HepG2 (cell line): ENCODE measurements around the gene ACSF3. TPM values are rescaled to one million over a fixed set of nuclear protein-coding genes. Genes with fewer than 3 reads are reported as not detected.

Source experiments
- CBX2 ChIP-seq, 2 experiments: fragments of 200-600 bp in 1 of 2; sonication (generic); formaldehyde crosslinking in 1 of 2; IDR thresholded peaks; 2 replicates each; pipeline versions ENCODE4 v1.7.0 to v1.8.1; 2018 to 2022; ENCODE audit warnings: low read depth in 2 of 2, low read length in 1 of 2, mild to moderate bottlenecking in 1 of 2, missing genetic modification reagents in 1 of 2
- EEA1 ChIP-seq: sonication (generic); formaldehyde crosslinking; IDR thresholded peaks from 2 replicates; pipeline ENCODE4 v1.5.1; 2020; ENCODE audit warnings: mild to moderate bottlenecking, missing genetic modification reagents, borderline replicate concordance
- GABPB1 ChIP-seq: IDR thresholded peaks from 2 replicates; pipeline ENCODE4 v1.6.1; 2016; ENCODE audit warnings: mild to moderate bottlenecking, missing genetic modification reagents, moderate library complexity, missing compliant biosample characterization
- GPBP1L1 ChIP-seq: sonication (generic); formaldehyde crosslinking; IDR thresholded peaks from 2 replicates; pipeline ENCODE4 v1.5.0; 2020; ENCODE audit warnings: mild to moderate bottlenecking, missing genetic modification reagents
- GRHL1 ChIP-seq: sonication (generic); formaldehyde crosslinking; conservative IDR thresholded peaks from 2 replicates; pipeline ENCODE4 v1.8.0; 2022; ENCODE audit warnings: missing genetic modification reagents
- HOMEZ ChIP-seq: IDR thresholded peaks from 2 replicates; pipeline ENCODE4 v1.6.1; 2016; ENCODE audit warnings: low read depth
- LBX2 ChIP-seq: sonication (generic); formaldehyde crosslinking; IDR thresholded peaks from 2 replicates; pipeline ENCODE4 v1.5.0; 2020; ENCODE audit warnings: missing genetic modification reagents, mild to moderate bottlenecking, borderline replicate concordance
- MATR3 ChIP-seq: sonication (generic); formaldehyde crosslinking; IDR thresholded peaks from 2 replicates; pipeline ENCODE4 v1.4.0; 2020; ENCODE audit warnings: missing genetic modification reagents
- MBD4 ChIP-seq: IDR thresholded peaks from 2 replicates; pipeline ENCODE4 v1.6.1; 2012; ENCODE audit warnings: low read length, inconsistent platforms, borderline replicate concordance
- MEIS2 ChIP-seq: sonication (generic); formaldehyde crosslinking; IDR thresholded peaks from 2 replicates; pipeline ENCODE4 v1.9.0; 2021; ENCODE audit warnings: mild to moderate bottlenecking, missing genetic modification reagents
- MLLT10 ChIP-seq: sonication (generic); formaldehyde crosslinking; IDR thresholded peaks from 2 replicates; pipeline ENCODE4 v1.4.0; 2020; ENCODE audit warnings: missing genetic modification reagents
- NFKB2 ChIP-seq: sonication (generic); formaldehyde crosslinking; IDR thresholded peaks from 2 replicates; pipeline ENCODE4 v1.4.0; 2020; ENCODE audit warnings: missing genetic modification reagents, borderline replicate concordance
- NR0B2 ChIP-seq: sonication (generic); formaldehyde crosslinking; IDR thresholded peaks from 2 replicates; pipeline ENCODE4 v1.4.0; 2020; ENCODE audit warnings: mild to moderate bottlenecking, missing genetic modification reagents
- NR2C2 ChIP-seq: sonication (generic); formaldehyde crosslinking; IDR thresholded peaks from 2 replicates; pipeline ENCODE4 v1.4.0; 2020; ENCODE audit warnings: missing genetic modification reagents, mild to moderate bottlenecking, moderate library complexity, borderline replicate concordance
- ONECUT2 ChIP-seq: sonication (generic); formaldehyde crosslinking; IDR thresholded peaks from 2 replicates; pipeline ENCODE4 v1.4.0; 2020; ENCODE audit warnings: missing genetic modification reagents
- PHF20 ChIP-seq: sonication (generic); formaldehyde crosslinking; IDR thresholded peaks from 2 replicates; pipeline ENCODE4 v1.5.0; 2020; ENCODE audit warnings: mild to moderate bottlenecking, missing genetic modification reagents
- YEATS2 ChIP-seq: sonication (generic); formaldehyde crosslinking; IDR thresholded peaks from 2 replicates; pipeline ENCODE4 v1.4.0; 2020; ENCODE audit warnings: missing genetic modification reagents, borderline replicate concordance
- ZNF468 ChIP-seq: sonication (generic); formaldehyde crosslinking; IDR thresholded peaks from 2 replicates; pipeline ENCODE4 v1.8.0; 2022; ENCODE audit warnings: mild to moderate bottlenecking, moderate library complexity, missing genetic modification reagents
- ZNF503 ChIP-seq: sonication (generic); formaldehyde crosslinking; IDR thresholded peaks from 2 replicates; pipeline ENCODE4 v1.4.0; 2020; ENCODE audit warnings: missing genetic modification reagents
- ZNF773 ChIP-seq: sonication (generic); formaldehyde crosslinking; IDR thresholded peaks from 2 replicates; pipeline ENCODE4 v1.4.0; 2020; ENCODE audit warnings: missing genetic modification reagents, borderline replicate concordance
- ZNF839 ChIP-seq: sonication (generic); formaldehyde crosslinking; IDR thresholded peaks from 2 replicates; pipeline ENCODE4 v1.4.0; 2020; ENCODE audit warnings: missing genetic modification reagents, mild to moderate bottlenecking, borderline replicate concordance
- polyA plus RNA-seq, 8 experiments: library from polyadenylated mRNA; depleted of rRNA in 3 of 8; stranded (reverse) in 7 of 8; unstranded in 1 of 8; fragments of >200 nt; fragmentation: Illumina TruSeq in 4 of 8; extraction: Trizol in 4 of 8; gene quantifications; 2 replicates each; pipeline versions ENCODE4 v1.2.1 to v1.2.3, GENCODE V29; 2011 to 2016; ENCODE audit warnings: low read depth in 4 of 8, missing spikeins in 1 of 8, mixed read lengths in 1 of 8; ENCODE audit not compliant: insufficient read depth in 1 of 8
- total RNA-seq, 5 experiments: library from RNA; depleted of rRNA; stranded (reverse); fragments of >200 nt; fragmentation: Illumina TruSeq; extraction: Trizol; gene quantifications; 2 replicates each; pipeline ENCODE4 v1.2.3, GENCODE V29; 2016; ENCODE audit warnings: low read depth in 1 of 5

The ACSF3 gene
- total and polyA plus RNA-seq, 2 of the 13 experiments (the other 11 are each of a cell fraction or from before 2014, with no cell fraction given): 14.9 to 30.6 TPM

- TF ChIP-seq NR2C2 (peak; percentile 86), GPBP1L1 (CRISPR knock-in tag) (no peak), ZNF503 (CRISPR knock-in tag) (peak; percentile 99), LBX2 (CRISPR knock-in tag) (no peak), ZNF839 (CRISPR knock-in tag) (no peak), ZNF773 (CRISPR knock-in tag) (no peak; the same call in 1 of the 2 replicates), EEA1 (no peak), GRHL1 (CRISPR knock-in tag) (no peak), YEATS2 (CRISPR knock-in tag) (peak; percentile 54; the same call in 1 of the 2 replicates), NR0B2 (CRISPR knock-in tag) (peak; percentile 77; the same call in 1 of the 2 replicates), MATR3 (no peak), HOMEZ (CRISPR knock-in tag) (0 out of 2 replicates have a peak, but pooled peaks have one; percentile 10), ZNF468 (no peak), ONECUT2 (CRISPR knock-in tag) (no peak), PHF20 (CRISPR knock-in tag) (no peak; the same call in 1 of the 2 replicates), CBX2 (IDR thresholded peaks at IDR 0.05; ENCODE audit: low read depth, low read length) (no peak), CBX2 (CRISPR knock-in tag; IDR thresholded peaks at IDR 0.05; ENCODE audit: low read depth) (no peak), NFKB2 (CRISPR knock-in tag) (no peak; the same call in 1 of the 2 replicates), MBD4 (no peak), GABPB1 (CRISPR knock-in tag) (peak; percentile 77), MLLT10 (CRISPR knock-in tag) (no peak), MEIS2 (CRISPR knock-in tag) (peak; percentile 58)
These were observed 104.2 kb downstream of the ACSF3 start (continued) for GRCh38 chr16:89197633-89198416.
